HepG2 (cell line): ENCODE data around the gene FGF18. TPM values are rescaled to one million over a fixed set of nuclear protein-coding genes. Genes with fewer than 3 reads are reported as not detected.

ENCODE experiments used
- ATAC-seq: fragments of 200-7000 bp; cut with Tn5 transposase; 3 replicates; pipeline ENCODE4 v1.9.1; 2020; ENCODE audit warnings: mild to moderate bottlenecking, moderate library complexity
- BruUV-seq: library from RNA; stranded (reverse); fragments of 400-500 nt; replicated peaks from 2 replicates; lab custom pipeline; 2021; lab: Mats Ljungman, UMichigan
- CTCF ChIA-PET: fragments of 300-600 bp; formaldehyde crosslinking; extraction: SDS; loops from one replicate; lab custom pipeline; 2021; ENCODE audit warnings: low total read pairs, inconsistent platforms, low intra/inter-chr PET ratio; lab: Yijun Ruan, JAX
- POLR2A ChIA-PET: fragments of 350-600 bp; sonication (Branson Sonifier 250); formaldehyde crosslinking; loops from one replicate; lab custom pipeline; 2020; ENCODE audit warnings: antibody characterized with exemption, inconsistent platforms; lab: Yijun Ruan, JAX
- DNase-seq: peaks from one replicate; pipeline ENCODE4 v3.0.0-alpha.2; 2015; ENCODE audit warnings: low spot score
- FAIRE-seq: peaks from 3 replicates; lab custom pipeline; 2011; peaks lifted over from hg19 to GRCh38; lab: Jason Lieb, UNC
- H2AFZ ChIP-seq: one replicate; pipeline ENCODE4 v1.6.1; 2011; ENCODE audit warnings: low read length, inconsistent platforms
- H3K27ac ChIP-seq: fragments of 300-600 bp; 3 replicates; pipeline ENCODE4 v1.8.0; 2011; ENCODE audit warnings: mixed run types, mild to moderate bottlenecking, mixed read lengths, low read length, inconsistent platforms; ENCODE audit not compliant: insufficient read depth; ENCODE audit errors: extremely low read length
- H3K27me3 ChIP-seq, 2 experiments: fragments of 200-600 bp in 1 of 2; 2 replicates in 1 of 2; 3 replicates in 1 of 2; pipeline versions ENCODE4 v1.6.0 to v1.8.0; 2011; ENCODE audit warnings: low read length in 2 of 2, mild to moderate bottlenecking in 2 of 2, moderate library complexity in 2 of 2, inconsistent platforms in 1 of 2; ENCODE audit not compliant: insufficient read depth in 2 of 2, control insufficient read depth in 1 of 2
- H3K36me3 ChIP-seq, 2 experiments: fragments of 200-600 bp in 1 of 2; replicated peaks in 1 of 2; 2 replicates in 1 of 2; 3 replicates in 1 of 2; pipeline versions ENCODE4 v1.5.1 to v1.8.0; 2011; ENCODE audit warnings: low read length in 2 of 2, inconsistent platforms in 1 of 2; ENCODE audit not compliant: insufficient read depth in 2 of 2, control insufficient read depth in 1 of 2
- H3K4me1 ChIP-seq: 2 replicates; pipeline ENCODE4 v1.5.1; 2012; ENCODE audit warnings: low read length, inconsistent platforms; ENCODE audit not compliant: insufficient read depth
- H3K4me2 ChIP-seq: 2 replicates; pipeline ENCODE4 v1.6.0; 2011; ENCODE audit warnings: low read depth, low read length, inconsistent platforms
- H3K4me3 ChIP-seq, 3 experiments: fragments of 200-600 bp in 1 of 3; sonication (generic), shearing (Covaris generic) in 1 of 3; replicated peaks in 1 of 3; 2 replicates each; pipeline ENCODE4 v1.5.1; 2011 to 2016; ENCODE audit warnings: low read length in 3 of 3, inconsistent platforms in 2 of 3, low read depth in 2 of 3, mild to moderate bottlenecking in 2 of 3, control low read depth in 1 of 3, mixed read lengths in 1 of 3; ENCODE audit not compliant: insufficient read depth in 1 of 3
- H3K79me2 ChIP-seq: one replicate; pipeline ENCODE4 v1.6.1; 2011; ENCODE audit warnings: low read length, inconsistent platforms; ENCODE audit not compliant: insufficient read depth
- H3K9ac ChIP-seq: 2 replicates; pipeline ENCODE4 v1.6.0; 2011; ENCODE audit warnings: mild to moderate bottlenecking, low read depth, low read length, inconsistent platforms; ENCODE audit not compliant: insufficient read depth
- H3K9me3 ChIP-seq: 2 replicates; pipeline ENCODE4 v1.5.1; 2012; ENCODE audit warnings: mild to moderate bottlenecking, low read length
- H4K20me1 ChIP-seq: 2 replicates; pipeline ENCODE4 v1.6.0; 2011; ENCODE audit warnings: inconsistent platforms, mild to moderate bottlenecking, low read length, moderate library complexity; ENCODE audit not compliant: insufficient read depth
- ARNT2 ChIP-seq: sonication (generic); formaldehyde crosslinking; IDR thresholded peaks from 2 replicates; pipeline ENCODE4 v1.8.0; 2022; ENCODE audit warnings: mild to moderate bottlenecking, low read depth, missing genetic modification reagents, moderate library complexity
- FOXK2 ChIP-seq: fragments of 450-650 bp; IDR thresholded peaks from 2 replicates; pipeline ENCODE4 v1.6.1; 2016
- HNRNPL ChIP-seq: fragments of 200-400 bp; formaldehyde crosslinking; IDR thresholded peaks from 2 replicates; pipeline ENCODE4 v1.6.1; 2017; ENCODE audit warnings: mild to moderate bottlenecking, low read depth, low read length
- KAT2B ChIP-seq: fragments of 150-350 bp; IDR thresholded peaks from 2 replicates; pipeline ENCODE4 v1.6.1; 2014; ENCODE audit warnings: low read depth, low read length, borderline replicate concordance
- POLR2A ChIP-seq, 2 experiments: IDR thresholded peaks; 2 replicates each; pipeline ENCODE4 v1.6.1; 2011; ENCODE audit warnings: low read depth in 2 of 2, low read length in 2 of 2, mild to moderate bottlenecking in 1 of 2, moderate library complexity in 1 of 2; ENCODE audit not compliant: insufficient read depth in 1 of 2
- RBFOX2 ChIP-seq: fragments of 200-400 bp; formaldehyde crosslinking; IDR thresholded peaks from 2 replicates; pipeline ENCODE4 v1.6.1; 2017; ENCODE audit warnings: low read depth, mild to moderate bottlenecking, low read length
- RBM22 ChIP-seq: fragments of 200-400 bp; formaldehyde crosslinking; optimal IDR thresholded peaks from 2 replicates; pipeline ENCODE3; 2017; ENCODE audit warnings: mild to moderate bottlenecking, low read length, moderate library complexity
- SRSF1 ChIP-seq: fragments of 200-400 bp; formaldehyde crosslinking; optimal IDR thresholded peaks from 2 replicates; pipeline ENCODE3; 2017; ENCODE audit warnings: mild to moderate bottlenecking, low read depth, low read length, moderate library complexity
- ZFP91 ChIP-seq: sonication (generic); formaldehyde crosslinking; IDR thresholded peaks from 2 replicates; pipeline ENCODE4 v1.9.0; 2022; ENCODE audit warnings: missing genetic modification reagents, mild to moderate bottlenecking, borderline replicate concordance
- ZNF235 ChIP-seq: sonication (generic); formaldehyde crosslinking; IDR thresholded peaks from 2 replicates; pipeline ENCODE4 v1.8.1; 2023; ENCODE audit warnings: mild to moderate bottlenecking, missing genetic modification reagents, borderline replicate concordance
- ZNF251 ChIP-seq: sonication (generic); formaldehyde crosslinking; IDR thresholded peaks from 2 replicates; pipeline ENCODE4 v1.9.0; 2021; ENCODE audit warnings: mild to moderate bottlenecking, missing genetic modification reagents
- ZNF326 ChIP-seq: sonication (generic); formaldehyde crosslinking; IDR thresholded peaks from 2 replicates; pipeline ENCODE4 v1.4.0; 2020; ENCODE audit warnings: missing genetic modification reagents, borderline replicate concordance
- ZNF460 ChIP-seq: sonication (generic); formaldehyde crosslinking; IDR thresholded peaks from 2 replicates; pipeline ENCODE4 v1.5.1; 2020; ENCODE audit warnings: missing genetic modification reagents, mild to moderate bottlenecking, borderline replicate concordance
- ZNF501 ChIP-seq: sonication (generic); formaldehyde crosslinking; IDR thresholded peaks from 2 replicates; pipeline ENCODE4 v1.5.1; 2020; ENCODE audit warnings: mild to moderate bottlenecking, moderate library complexity, missing genetic modification reagents
- ZNF550 ChIP-seq: sonication (generic); formaldehyde crosslinking; IDR thresholded peaks from 2 replicates; pipeline ENCODE4 v1.4.0; 2020; ENCODE audit warnings: mild to moderate bottlenecking, missing genetic modification reagents, borderline replicate concordance
- ZNF615 ChIP-seq: sonication (generic); formaldehyde crosslinking; IDR thresholded peaks from 2 replicates; pipeline ENCODE4 v1.5.0; 2020; ENCODE audit warnings: mild to moderate bottlenecking, missing genetic modification reagents, borderline replicate concordance
- ZNF713 ChIP-seq: sonication (generic); formaldehyde crosslinking; IDR thresholded peaks from 2 replicates; pipeline ENCODE4 v1.4.0; 2020; ENCODE audit warnings: mild to moderate bottlenecking, missing genetic modification reagents
- WGBS: methylation state at CpG from one replicate; pipeline ENCODE4 v1.1.6; 2017; ENCODE audit warnings: low lambda C conversion rate; 5-methylcytosine and 5-hydroxymethylcytosine counted together
- in situ Hi-C: cut with HindIII; loops from 2 replicates; pipeline ENCODE4 v1.10.0; 2017; ENCODE audit warnings: low pct_unique_long_range_greater_than_20kb; ENCODE audit not compliant: extremely low pct_ligation_motif_present
- intact Hi-C: fragments of 100-400 bp; cut with micrococcal nuclease; formaldehyde crosslinking; loops from one replicate; pipeline ENCODE4 v1.10.0; 2022; ENCODE audit not compliant: unreplicated experiment
- polyA plus RNA-seq, 8 experiments: library from polyadenylated mRNA; depleted of rRNA in 3 of 8; stranded (reverse) in 7 of 8; unstranded in 1 of 8; fragments of >200 nt; fragmentation: Illumina TruSeq in 4 of 8; extraction: Trizol in 4 of 8; gene quantifications; 2 replicates each; pipeline versions ENCODE4 v1.2.1 to v1.2.3, GENCODE V29; 2011 to 2016; ENCODE audit warnings: low read depth in 4 of 8, missing spikeins in 1 of 8, mixed read lengths in 1 of 8; ENCODE audit not compliant: insufficient read depth in 1 of 8
- total RNA-seq, 5 experiments: library from RNA; depleted of rRNA; stranded (reverse); fragments of >200 nt; fragmentation: Illumina TruSeq; extraction: Trizol; gene quantifications; 2 replicates each; pipeline ENCODE4 v1.2.3, GENCODE V29; 2016; ENCODE audit warnings: low read depth in 1 of 5

The FGF18 gene
- total and polyA plus RNA-seq, 2 of the 13 experiments (the other 11 are each of a cell fraction or from before 2014, with no cell fraction given), result not detected

GRCh38 chr5:171407234-171407633 is 12.2 kb upstream of the FGF18 start:
- Histone ChIP-seq H3K27ac (no peak overlapping the region), H2AFZ (no peak overlapping the region), H3K4me1 (peaks cover 10% of the 10 kb centered on the region), H3K9ac (no peak overlapping the region), H3K79me2 (peaks cover 52% of the 10 kb centered on the region), H3K4me3 (no peak overlapping the region), H3K9me3 (no peaks in the 10 kb centered on the region), H3K36me3 (peaks cover 15 to 63% of the 10 kb centered on the region in 2 experiments), H4K20me1 (peaks cover 72% of the 10 kb centered on the region), H3K27me3 (no peaks in the 10 kb centered on the region), H3K4me2 (no peak overlapping the region)
- ChIA-PET POLR2A (no interaction called here), CTCF (no interaction called here)
- ATAC-seq, result no peak
- FAIRE-seq, result no peak
- WGBS, result 96% methylated on average over 4 of the region's 4 CpGs
- no TSS peak for BruUV-seq
- DNase-seq, result no peak
- intact Hi-C loops (no loop called here), in situ Hi-C loops (no loop called here)
- TF ChIP-seq ZNF251, result no peak
- TF ChIP-seq RBM22, result peak; percentile 97
- no peak for TF ChIP-seq ZNF326 (CRISPR knock-in tag)

GRCh38 chr5:171409164-171410136 is 10.0 kb upstream of the FGF18 start:
- Histone ChIP-seq H3K4me2 (no peak overlapping the region), H2AFZ (no peak overlapping the region), H3K27ac (no peak overlapping the region), H3K79me2 (peaks cover 52% of the 10 kb centered on the region), H3K27me3 (no peaks in the 10 kb centered on the region), H4K20me1 (peaks cover 86% of the 10 kb centered on the region), H3K9ac (no peak overlapping the region), H3K9me3 (no peaks in the 10 kb centered on the region), H3K4me3 (no peak overlapping the region), H3K4me1 (peaks cover 10% of the 10 kb centered on the region), H3K36me3 (peaks cover 15 to 77% of the 10 kb centered on the region in 2 experiments)
- ATAC-seq (peak; percentile 4; the same call in 2 of the 3 replicates), DNase-seq (no peak), FAIRE-seq (no peak)
- in situ Hi-C loops, result no loop called here
- intact Hi-C loops, result no loop called here
- ChIA-PET POLR2A (interaction anchor here (1.4 kb wide), 1 partner anchor 23 kb away, joined by 3 read pairs; no protein-coding TSS in a partner anchor), CTCF (no interaction called here)
- BruUV-seq, result no TSS peak
- 92% methylated on average over 8 of the region's 8 CpGs for WGBS
- no peak for TF ChIP-seq ZNF713 (CRISPR knock-in tag)
- 0 out of 2 replicates have a peak, but pooled peaks have one; percentile 5 for TF ChIP-seq RBFOX2
- TF ChIP-seq HNRNPL, result no peak
- TF ChIP-seq ZNF550 (CRISPR knock-in tag), result no peak
- TF ChIP-seq ZNF235 (CRISPR knock-in tag), result no peak
- TF ChIP-seq SRSF1, result no peak
- TF ChIP-seq FOXK2, result no peak
- no peak for TF ChIP-seq ARNT2 (CRISPR knock-in tag)
- TF ChIP-seq POLR2A (IDR thresholded peaks at IDR 0.05; ENCODE audit: insufficient read depth in 1 of 2, low read depth in 2 of 2, low read length in 2 of 2), result 0 out of 4 replicates have a peak, but pooled peaks of 1 of the 2 experiments have one; percentile 27
- peak; percentile 81 for TF ChIP-seq RBM22
- no peak for TF ChIP-seq ZNF460 (CRISPR knock-in tag)
- 0 out of 2 replicates have a peak, but pooled peaks have one; percentile 37 for TF ChIP-seq ZNF615 (CRISPR knock-in tag)
- TF ChIP-seq ZFP91, result no peak
- TF ChIP-seq KAT2B, result no peak
- TF ChIP-seq ZNF501 (CRISPR knock-in tag), result no peak
